Measurements from ENCODE around the gene SMAD7.

DNA sequence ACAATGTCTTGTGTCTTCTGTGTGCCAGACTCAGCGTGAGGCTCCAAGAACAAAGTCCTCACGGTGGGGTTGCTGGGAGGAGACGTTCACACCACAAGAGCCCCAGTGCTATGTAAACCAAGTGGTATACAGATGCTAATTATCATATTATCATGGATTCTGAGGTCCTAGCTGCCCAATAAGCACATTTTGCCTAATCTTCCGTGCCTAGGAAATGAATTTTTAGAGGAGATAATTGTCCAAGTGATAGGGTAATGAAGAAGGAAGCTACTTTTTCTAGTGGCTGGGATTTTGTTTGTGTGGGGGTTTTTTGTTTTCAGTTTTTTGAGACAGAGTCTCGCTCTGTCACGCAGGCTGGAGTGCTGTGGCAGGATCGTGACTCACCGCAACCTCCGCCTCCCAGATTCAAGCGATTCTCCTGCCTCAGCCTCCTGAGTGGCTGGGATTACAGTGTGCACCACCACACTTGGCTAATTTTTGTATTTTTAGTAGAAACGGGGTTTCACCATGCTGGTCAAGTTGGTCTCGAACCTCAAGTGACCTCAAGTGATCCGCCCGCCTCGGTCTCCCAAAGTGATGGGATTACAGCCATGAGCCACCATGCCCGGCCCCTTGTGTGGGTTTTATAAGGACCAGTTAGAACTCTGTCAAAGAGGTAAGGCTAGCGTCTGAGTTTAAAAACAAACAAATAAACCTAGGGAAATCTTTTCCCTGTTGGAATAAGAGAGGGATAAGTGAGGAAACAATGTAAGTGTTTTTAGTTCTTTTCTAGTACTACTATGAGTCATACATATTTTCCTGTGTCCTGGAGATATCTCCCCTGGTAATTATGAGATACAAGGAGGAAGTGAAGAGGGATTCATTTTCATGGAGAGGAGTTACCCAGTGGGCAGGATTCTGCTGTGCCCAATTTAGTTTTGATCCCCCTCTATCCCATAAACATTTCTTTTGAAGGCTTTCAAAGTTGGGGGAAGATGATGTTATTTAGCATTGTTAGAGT is 9.5 kb upstream of the SMAD7 start:
- TF ChIP-seq POLR2A (IDR thresholded peaks at IDR 0.05; ENCODE audit: low read depth, low read length) (no peak), NFYA (IDR thresholded peaks at IDR 0.05; ENCODE audit: borderline replicate concordance, low read depth, low read length) (no peak), NBN (IDR thresholded peaks at IDR 0.05) (no peak), CREB1 (IDR thresholded peaks at IDR 0.05; ENCODE audit: low read depth) (no peak), SP1 (IDR thresholded peaks at IDR 0.05; ENCODE audit: low read depth, low read length) (no peak), BACH1 (IDR thresholded peaks at IDR 0.05; ENCODE audit: borderline replicate concordance) (no peak), TARDBP (IDR thresholded peaks at IDR 0.05; ENCODE audit: borderline replicate concordance) (no peak), MYC (IDR thresholded peaks at IDR 0.05; ENCODE audit: insufficient read depth, insufficient read length, insufficient replicate concordance, low read length, severe bottlenecking) (no peak), EP300 (IDR thresholded peaks at IDR 0.05; ENCODE audit: borderline replicate concordance in 1 of 2, control insufficient read depth in 1 of 2, low read depth in 2 of 2, low read length in 2 of 2) (no peak)
- TF ChIP-seq, protein P1, sequence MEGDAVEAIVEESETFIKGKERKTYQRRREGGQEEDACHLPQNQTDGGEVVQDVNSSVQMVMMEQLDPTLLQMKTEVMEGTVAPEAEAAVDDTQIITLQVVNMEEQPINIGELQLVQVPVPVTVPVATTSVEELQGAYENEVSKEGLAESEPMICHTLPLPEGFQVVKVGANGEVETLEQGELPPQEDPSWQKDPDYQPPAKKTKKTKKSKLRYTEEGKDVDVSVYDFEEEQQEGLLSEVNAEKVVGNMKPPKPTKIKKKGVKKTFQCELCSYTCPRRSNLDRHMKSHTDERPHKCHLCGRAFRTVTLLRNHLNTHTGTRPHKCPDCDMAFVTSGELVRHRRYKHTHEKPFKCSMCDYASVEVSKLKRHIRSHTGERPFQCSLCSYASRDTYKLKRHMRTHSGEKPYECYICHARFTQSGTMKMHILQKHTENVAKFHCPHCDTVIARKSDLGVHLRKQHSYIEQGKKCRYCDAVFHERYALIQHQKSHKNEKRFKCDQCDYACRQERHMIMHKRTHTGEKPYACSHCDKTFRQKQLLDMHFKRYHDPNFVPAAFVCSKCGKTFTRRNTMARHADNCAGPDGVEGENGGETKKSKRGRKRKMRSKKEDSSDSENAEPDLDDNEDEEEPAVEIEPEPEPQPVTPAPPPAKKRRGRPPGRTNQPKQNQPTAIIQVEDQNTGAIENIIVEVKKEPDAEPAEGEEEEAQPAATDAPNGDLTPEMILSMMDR (IDR thresholded peaks at IDR 0.05 in 2 of 3, conservative IDR thresholded peaks at IDR 0.05 in 1 of 3; ENCODE audit: control insufficient read depth in 2 of 3, extremely low read depth in 1 of 3, insufficient read depth in 1 of 3, low read depth in 3 of 3, low read length in 3 of 3) = no peak
